COLO829 (cell line): ENCODE measurements around the gene PDE6A.
"Not testable (repeated sequence)": the region's sequence is repeated elsewhere in the genome, so short reads cannot be mapped to it uniquely, and the experiment has no call there.

Source experiments
- DNase-seq: peaks from one replicate; pipeline ENCODE4 v3.0.0; 2012; ENCODE audit warnings: low spot score

Gene PDE6A

DNA sequence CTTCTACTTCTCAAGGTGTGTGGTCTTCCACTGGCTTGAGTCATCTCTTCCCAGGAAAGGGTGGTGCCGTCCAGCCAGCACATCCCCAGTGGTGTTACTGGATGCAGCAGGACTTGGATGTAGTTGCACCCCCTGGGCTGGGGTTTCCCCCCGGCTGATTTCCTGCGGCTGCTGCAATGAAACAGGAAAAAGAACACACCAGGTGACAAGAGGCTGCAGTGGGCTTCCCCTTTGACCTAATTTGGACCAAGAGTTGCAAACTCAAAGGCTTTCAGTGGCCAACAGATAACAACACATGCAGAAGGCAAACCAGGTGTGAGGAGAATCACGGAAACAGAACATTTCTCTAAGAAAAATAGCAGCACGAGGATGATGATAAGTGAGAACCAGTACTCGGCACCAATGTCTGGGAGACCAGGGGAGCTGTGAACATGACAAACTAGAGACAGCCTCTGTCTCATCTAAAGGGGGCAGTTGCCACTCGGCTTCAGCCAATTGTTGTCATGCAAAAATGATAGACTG lies 83.7 kb downstream of the PDE6A start:
- no peak for DNase-seq

DNA sequence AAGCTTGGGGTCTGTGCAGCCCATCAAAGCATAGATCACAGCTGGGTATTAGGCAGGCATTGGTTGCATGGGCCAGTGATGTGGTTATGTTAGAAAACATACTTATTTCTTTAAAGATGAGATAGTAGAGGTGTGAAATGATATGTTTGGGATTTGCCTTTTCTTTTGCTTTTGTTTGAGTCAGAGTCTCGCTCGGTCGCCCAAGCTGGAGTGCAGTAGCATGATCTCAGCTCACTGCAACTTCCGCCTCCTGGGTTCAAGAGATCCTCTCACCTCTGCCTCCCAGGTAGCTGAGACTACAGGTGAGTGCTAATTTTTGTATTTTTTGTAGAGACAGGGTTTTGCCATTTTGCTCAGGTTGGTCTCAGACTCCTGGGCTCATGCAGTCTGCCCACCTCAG lies 84.8 kb downstream of the PDE6A start:
- DNase-seq = no peak

DNA sequence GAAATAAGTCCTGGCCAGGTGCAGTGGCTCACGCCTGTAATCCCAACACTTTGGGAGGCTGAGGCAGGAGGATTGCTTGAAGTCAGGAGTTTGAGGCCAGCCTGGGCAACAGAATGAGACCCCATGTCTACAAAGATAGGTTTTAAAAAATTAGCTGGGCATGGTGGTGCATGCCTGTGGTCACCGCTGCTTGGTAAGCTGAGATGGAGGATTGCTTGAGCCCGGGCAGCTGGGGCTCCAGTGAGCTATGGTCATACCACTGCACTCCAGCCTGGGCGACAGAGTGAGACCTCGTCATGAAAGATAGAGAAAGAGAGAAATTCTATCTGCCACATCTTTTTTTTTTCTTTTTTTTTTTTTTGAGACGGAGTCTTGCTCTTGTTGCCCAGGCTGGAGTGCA lies 86.1 kb downstream of the PDE6A start:
- DNase-seq = not testable (repeated sequence)

DNA sequence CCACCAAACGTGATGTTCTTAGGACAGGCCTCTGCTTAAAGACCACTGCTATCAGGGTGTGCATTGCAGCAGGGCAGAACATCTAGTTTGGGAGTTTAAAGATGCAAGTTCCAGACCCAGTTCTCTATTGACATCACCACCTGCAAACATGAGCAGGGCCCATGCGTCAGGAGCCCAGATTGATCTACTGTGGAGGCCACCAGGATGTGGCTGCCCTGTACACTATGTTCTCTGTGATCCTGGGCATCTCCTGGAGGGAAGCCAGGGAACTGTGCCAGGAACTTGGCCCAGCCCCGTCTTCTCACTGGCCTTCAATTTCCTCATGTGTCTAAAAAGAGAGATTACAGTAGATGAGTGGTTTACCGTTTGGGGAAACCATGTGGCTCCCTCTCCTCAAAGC lies 87.1 kb downstream of the PDE6A start:
- peak; percentile 62 for DNase-seq

DNA sequence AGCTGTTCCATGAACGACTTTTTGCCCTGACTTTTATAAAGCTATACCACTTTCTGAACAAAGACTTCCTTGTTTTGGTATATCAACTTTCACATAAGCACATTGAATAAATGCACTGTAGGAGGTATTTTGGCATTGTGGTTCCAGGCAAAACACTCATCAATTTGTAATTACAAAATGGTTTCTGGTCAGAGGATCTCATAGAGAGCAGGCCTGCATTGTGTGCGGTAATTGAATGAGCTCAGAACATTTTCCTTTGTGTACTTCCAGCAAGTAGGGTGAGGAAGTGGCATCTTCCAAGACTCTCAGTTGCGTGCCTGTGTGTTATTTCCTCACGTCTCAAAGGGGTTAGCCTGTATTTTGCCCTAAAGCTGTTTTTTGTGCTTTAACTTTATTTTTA lies 89.2 kb downstream of the PDE6A start:
- DNase-seq = peak; percentile 66

DNA sequence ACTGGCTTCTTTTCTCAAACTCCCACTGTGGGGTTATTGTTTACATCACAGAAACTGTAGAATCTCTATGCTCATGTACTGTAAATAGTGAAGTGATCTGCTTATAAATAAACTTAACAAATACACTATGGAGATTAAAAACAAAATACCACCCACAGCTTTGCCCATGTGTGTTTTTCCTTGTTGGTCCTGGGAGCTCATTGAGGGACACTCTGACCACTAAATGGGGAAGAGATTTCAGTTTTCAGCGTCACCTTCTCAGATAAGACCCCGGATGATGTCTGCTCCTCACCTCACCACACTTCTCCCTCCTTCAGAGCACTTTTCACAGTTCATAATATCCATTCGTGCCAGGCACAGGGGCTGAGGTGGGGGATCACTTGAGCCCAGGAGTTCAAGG lies 89.7 kb downstream of the PDE6A start:
- no peak for DNase-seq

DNA sequence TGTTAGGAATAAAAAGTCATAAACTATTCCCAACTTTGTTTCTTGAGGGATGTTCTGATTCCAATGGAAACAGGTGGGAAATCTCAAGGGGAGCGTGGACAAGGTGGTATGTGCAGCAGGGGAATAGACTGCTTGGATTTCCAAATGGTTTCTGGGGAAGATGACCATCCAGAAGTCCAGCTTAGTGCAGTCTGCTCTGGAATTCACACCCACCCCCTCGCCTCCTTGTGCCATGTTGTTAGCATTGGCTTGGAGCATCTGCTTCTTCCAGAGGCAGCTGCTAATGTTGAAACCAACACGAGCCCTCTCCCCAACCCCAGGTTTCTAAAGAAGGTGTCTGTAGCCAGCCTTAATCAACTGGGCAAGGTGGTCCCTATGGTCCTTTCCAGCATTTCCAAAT lies 90.9 kb downstream of the PDE6A start:
- no peak for DNase-seq

DNA sequence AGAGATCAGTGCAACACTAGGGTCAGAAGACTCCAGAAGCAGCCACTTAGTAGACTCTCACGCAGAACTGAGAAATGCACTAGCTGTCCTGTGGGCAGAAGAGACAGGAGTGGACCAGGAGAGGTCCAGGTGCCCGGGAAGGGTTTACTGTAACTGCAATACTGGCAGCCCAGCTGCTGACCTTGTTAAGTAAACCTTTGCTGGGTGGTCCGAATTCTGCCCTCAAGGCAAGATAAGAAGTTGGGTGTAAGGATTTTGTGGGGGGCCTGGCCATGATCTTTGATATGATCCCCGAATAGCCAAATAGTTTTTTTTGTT lies 91.3 kb downstream of the PDE6A start:
- DNase-seq = no peak

DNA sequence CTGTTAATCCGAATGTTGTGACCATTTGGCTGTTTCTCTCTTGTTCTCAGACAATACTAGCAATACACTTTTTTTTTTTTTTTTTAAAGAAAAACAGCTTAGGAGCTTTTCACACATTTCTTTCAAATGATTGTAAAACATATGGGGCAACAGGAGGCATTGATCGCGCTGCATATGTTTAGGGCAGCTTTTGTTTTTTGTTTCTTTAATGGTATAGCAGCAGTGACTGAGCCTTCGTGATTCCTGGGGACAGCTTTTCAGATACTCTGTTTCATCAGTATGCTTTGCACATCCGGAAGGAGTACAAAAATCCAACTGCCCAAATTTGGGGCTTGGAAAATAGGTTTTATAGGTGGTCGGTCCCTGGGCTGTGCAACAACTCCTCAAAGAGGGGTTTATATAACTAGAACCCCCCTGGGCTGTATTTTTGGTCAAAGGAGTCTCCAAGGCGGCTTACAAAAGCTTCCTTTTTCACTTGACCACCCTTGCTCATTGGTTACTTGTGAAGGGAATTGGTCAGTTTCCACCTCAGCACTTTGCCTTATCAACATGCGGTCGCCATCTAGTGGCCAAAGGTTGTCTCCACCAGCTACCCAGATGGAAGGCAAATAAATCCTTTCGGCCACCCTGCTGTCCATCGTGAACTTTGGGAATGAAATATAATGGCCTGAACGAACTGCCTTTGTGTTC lies 91.8 kb downstream of the PDE6A start:
- DNase-seq = peak; percentile 81

DNA sequence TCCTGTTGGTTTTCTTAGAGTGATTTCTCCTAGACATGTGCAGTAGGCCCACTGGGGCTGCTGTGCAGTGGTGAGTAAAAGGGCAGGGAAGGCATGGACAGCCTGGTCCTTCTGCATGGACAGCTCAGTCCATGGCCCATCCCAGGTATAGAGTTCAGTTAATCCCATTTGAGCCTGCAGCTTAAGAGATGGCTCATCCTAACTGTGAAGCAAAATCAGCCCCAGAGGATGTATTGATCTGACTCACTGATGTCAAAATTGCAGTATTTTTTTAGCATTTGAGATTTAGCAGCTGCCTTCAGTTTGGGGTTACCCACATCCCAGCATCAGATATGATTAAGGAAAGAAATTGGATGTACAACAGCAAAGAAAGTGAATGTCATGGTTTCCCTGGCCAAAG lies 93.4 kb downstream of the PDE6A start:
- no peak for DNase-seq

DNA sequence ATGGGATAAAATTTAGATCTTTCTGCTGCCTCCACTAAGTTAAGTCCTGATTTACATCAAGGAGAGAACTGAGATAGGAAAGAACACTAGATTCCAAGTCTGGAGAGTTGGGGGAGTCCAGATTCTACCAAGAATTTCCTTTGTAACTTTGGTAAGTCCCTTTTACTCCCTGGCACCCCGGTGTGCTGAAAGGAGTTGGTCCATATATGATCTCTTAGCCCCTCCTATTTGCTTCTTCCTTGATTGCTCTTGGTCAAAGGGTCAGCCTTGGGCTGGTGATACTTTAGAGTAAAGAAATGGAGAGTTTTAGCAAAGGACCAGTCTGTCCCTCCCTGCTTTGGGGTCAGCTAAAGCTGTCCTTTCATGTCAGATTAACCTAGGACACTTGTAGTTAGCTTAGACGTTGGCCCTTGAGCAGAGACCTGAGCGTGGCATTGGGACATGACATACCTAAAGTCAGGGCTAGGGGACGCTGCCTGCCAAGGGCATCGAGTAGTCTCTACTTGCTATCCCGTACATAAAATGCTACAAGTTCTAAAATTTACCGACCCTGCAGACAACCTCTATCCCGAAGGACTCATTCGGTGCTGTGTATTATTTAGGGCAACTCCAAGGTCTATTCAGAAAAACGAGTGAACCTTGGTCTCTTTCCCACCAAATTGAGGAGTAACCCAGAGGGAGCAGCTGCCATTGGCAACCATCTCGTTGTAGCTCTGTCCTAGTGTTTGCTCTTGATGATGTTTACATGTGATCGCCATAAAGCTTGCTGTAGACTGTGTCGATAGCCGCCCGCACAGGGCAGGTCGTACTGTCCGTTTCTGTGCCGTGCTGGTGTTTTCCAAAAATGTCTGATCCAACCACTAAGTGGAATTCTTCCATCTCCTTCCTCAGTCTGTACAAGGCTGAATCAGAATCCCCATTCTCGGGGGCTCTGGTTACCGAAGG lies 94.4 kb downstream of the PDE6A start:
- DNase-seq = no peak

DNA sequence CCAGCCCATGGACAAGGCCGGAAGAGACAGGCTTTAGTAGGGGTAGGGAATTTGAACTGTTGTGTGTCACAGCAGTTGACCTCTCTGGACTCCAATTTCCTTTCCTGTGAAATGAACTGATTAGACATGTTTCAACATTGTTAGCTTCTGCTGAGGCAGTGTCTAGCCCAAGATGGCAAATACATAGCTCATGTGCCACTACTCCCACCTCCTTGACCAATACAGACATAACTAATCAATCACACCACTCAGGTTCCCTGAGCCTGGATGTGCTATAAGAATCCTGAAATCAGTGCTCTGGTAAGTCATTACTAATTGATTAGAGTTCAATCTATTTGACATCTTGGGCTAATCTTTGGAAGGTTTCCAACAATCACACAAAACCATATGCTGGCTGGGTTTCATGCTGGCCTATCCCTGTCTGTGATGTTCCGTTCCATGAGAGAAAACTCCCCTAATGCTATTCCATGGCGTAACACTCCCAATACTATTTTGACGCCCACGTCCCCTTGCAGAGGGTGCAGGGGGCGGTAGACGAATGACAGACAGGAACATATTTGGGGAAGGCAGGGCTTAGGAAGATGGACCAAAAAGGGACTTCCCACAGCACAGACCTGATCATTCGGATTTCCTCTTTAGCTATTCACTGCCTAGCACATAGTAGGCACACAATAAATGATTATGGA lies 95.2 kb downstream of the PDE6A start:
- no peak for DNase-seq

DNA sequence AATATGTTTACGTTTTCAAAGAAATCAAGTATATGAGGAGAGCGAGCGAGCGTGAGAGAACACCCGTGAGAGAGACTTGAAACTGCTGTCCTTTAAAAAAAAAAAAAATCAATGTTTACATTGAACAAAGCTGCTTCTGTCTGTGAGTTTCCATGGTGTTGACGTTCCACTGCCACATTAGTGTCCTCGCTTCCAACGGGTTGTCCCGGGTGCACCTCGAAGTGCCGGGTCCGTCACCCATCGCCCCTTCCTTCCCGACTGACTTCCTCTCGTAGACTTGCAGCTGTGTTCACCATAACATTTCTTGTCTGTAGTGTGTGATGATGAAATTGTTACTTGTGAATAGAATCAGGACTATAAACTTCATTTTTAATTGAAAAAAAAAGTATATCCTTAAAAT lies 97.0 kb downstream of the PDE6A start:
- no peak for DNase-seq

DNA sequence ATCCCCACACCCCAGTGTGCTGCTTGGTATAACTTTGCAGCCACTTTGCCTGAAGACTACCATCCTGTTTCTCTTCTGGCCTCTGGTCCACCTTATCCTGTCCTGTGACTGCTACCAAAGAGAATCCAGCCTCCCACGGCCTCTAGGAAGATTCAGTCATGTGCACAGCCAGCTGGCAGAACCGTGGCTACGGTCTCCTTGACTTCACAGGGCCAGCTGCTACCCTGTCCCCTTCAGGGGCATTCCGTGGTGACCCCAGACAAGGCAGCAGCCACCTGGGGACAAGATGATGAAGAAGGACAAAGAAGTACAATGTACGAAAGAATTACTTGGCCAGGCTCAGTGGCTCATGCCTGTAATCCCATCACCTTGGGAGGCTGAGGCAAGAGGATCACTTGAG lies 98.6 kb downstream of the PDE6A start:
- no peak for DNase-seq

DNA sequence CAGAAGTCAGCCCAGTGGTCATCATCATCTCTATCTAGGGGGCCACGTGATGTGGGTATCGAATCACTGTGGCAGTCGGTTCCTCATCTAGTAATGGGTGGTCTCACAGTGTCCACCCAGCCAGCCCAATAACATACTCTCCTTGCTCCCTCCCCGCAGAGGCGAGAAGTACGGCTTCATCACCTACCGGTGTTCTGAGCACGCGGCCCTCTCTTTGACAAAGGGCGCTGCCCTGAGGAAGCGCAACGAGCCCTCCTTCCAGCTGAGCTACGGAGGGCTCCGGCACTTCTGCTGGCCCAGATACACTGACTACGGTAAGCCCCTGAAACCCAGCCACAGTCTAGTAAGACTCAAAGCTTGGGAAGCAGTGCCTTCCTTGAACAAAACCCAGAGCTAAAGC lies 99.0 kb downstream of the PDE6A start:
- DNase-seq = no peak

DNA sequence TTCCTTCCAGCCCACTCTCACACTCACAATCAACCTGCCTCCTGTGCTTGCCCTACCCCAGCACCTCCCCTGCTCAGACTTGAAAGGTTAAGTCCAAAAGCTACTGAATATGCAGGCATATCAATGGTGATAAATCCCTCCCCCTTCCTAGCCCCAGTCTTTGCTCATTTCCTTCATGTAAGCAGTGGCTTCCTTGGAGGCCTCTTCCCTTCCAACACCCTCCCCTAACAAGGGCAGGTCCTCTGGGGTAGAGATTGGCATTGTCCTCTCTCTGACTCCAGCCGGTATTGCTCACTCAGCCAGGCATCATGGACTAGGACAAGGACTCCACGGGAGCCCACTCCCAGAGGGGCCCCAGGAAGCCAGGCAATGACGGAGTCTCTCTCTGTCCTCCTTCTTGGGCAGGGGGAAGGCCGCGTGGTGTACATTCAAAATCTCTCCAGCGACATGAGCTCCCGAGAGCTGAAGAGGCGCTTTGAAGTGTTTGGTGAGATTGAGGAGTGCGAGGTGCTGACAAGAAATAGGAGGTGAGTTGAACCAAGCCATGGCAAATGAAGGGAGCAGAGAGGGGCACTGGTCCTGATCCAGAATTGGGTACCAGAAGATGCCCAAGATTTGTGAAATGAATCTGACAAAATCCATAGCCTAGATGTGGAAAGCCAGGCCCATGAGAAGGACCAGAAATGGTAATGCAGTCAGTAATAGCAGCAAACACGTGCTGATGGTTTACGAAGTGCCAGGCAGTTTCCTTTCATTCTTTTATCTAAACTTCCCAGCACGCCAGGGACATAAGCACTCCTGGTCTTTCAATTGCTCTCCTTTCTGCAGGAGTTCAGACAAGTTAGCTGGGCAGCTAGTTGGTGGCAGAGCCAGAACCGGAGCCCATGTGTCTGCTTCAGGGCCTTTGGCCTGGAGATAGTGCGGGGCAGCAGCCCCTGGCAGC lies 102.5 kb downstream of the PDE6A start:
- DNase-seq = no peak

DNA sequence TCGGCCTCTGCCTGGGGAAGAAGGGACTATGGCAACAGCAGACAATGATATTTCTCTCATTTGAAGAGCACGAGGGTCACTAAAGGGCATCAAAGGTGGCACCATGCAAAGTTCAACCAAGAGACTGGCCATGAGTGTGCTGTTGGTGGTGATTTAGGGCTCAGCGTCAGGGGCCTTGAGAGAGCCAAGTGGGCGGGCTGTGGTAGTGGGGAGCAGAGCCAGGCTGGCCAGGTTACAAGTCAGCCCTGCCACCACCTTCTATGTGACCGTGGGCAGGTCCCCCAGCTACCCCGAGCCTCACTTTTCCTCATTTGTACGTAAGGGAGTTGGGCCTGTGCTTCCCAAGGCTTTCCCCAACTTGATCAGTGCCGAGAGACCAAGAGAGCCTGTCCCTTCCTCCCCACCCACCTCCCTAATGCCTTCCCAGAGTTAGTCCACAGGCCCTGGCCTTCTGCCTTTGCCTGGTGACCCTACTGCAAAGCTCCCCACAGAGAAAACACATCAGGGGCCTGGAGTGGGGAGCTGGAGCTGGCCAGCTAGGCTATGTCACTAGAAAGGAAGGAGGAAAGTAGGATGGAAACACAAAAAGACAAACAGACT lies 104.3 kb downstream of the PDE6A start:
- DNase-seq = no peak

DNA sequence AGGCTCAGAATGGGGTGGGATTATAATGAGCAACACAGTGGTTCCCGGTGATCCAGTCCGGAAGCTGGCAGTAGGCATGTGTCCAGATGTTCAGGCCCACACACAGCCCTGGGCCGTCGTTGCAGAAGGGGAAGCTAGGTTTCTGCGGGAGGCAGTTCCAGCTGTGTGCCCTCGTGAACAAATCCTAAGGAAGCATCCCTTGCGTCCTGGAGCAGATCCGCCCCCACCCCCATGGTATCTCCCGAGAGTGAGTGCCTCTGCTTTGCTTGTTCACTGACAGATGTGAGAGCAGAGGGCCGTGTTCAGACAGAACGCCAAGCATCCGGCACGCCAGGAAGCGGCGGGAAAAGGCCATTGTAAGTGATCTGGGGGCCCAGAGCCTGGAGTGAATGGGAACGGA lies 104.8 kb downstream of the PDE6A start:
- DNase-seq = no peak

DNA sequence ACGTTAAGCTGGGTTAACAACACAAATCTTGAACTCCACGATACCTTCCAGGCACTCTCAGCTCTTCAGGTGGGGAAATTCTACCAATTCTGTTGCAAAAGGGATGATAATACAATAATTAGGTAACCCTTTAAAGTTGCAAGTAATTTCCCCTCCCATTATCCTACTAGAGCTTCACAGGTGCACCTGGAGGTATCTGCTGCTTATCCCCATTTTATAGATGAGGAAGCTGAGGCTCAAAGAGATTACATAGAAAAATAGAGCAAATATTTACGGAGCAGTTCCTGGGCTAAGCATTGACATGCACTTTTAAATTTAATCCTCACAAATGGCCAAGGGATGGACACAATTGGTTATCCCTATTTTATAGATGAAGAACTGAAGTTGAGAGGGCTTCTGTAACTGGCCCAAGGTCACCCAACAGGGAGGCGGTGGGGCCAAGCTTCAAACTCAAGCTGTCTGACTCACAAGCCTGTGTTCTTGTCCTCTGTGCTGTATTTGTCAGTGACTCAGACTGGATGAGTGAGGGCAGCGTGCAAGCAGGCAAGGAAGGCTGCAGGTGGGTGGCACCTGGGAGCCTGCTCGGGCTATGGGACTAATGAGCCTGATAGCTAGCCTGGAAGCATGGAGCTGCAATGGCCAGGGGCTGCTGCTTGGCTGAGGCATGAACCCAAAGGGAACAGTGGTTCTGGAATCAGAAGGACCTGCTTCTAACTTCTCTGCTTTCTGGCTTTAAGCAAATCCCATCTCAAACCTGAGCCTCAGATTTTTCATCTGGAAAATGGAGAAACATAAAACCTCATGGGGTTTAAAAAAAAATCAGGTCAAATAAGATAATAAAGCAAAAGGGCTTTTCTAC lies 105.5 kb downstream of the PDE6A start:
- no peak for DNase-seq

DNA sequence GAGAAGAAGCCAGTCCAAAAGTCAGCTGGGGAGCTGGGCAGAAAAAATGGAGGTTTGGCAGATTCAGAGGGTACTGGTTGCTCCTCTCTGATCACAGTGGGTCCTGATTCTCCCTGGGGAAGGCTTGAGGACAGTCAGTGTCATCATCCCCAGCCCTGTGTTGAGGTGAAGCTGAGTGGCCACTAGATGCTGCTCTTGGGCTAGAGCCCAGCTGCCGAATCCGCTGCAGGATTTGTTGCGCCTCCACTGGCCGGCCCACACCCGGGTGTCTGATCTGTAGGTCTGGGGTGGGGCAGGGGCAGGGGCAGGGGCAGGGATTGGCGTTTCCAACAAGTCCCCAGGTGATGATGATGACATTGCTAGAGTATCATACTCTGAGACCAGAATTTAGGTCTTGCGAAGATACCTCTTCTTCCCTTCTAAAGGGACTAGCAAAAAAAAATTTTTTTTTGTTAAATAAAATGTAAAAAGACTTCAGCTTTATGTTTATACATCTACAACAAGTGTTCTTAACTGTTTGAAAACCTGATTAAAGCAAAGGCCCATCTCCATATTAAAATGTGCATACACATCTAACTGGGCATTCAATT lies 106.8 kb downstream of the PDE6A start:
- no peak for DNase-seq
